DOHH2 (cell line): Measurements from ENCODE around the gene C4BPB.
A peak's percentile ranks its signal among the peaks of the same experiment; 100 is the strongest.

Source experiments
- H3F3A ChIP-seq: fragments of 200-600 bp; sonication (generic), shearing (Covaris generic); 2 replicates; pipeline ENCODE4 v1.6.0; 2016; ENCODE audit warnings: antibody characterized with exemption, mild to moderate bottlenecking; ENCODE audit not compliant: control insufficient read depth, insufficient read depth
- H3K27ac ChIP-seq: fragments of 200-600 bp; sonication (generic); 2 replicates; pipeline ENCODE4 v1.5.1; 2014; ENCODE audit warnings: low read depth, mild to moderate bottlenecking, low read length, moderate library complexity
- H3K27me3 ChIP-seq: fragments of 200-600 bp; sonication (generic); 2 replicates; pipeline ENCODE4 v1.6.1; 2014; ENCODE audit warnings: mild to moderate bottlenecking, low read length, mixed read lengths; ENCODE audit not compliant: control insufficient read depth
- H3K36me3 ChIP-seq: fragments of 200-600 bp; sonication (generic); 2 replicates; pipeline ENCODE4 v1.6.1; 2014; ENCODE audit warnings: mild to moderate bottlenecking, low read length, moderate library complexity, mixed read lengths; ENCODE audit not compliant: control insufficient read depth
- H3K4me1 ChIP-seq: fragments of 200-600 bp; sonication (generic); 2 replicates; pipeline ENCODE4 v1.6.1; 2014; ENCODE audit warnings: mild to moderate bottlenecking, low read length, mixed read lengths; ENCODE audit not compliant: control insufficient read depth
- H3K4me2 ChIP-seq: fragments of 200-600 bp; sonication (generic); 2 replicates; pipeline ENCODE4 v1.6.0; 2014; ENCODE audit warnings: mild to moderate bottlenecking, low read length, moderate library complexity
- H3K4me3 ChIP-seq: fragments of 200-600 bp; sonication (generic); 2 replicates; pipeline ENCODE4 v1.5.1; 2014; ENCODE audit warnings: mild to moderate bottlenecking, low read length, mixed read lengths
- H3K79me2 ChIP-seq: fragments of 200-600 bp; sonication (generic); 2 replicates; pipeline ENCODE4 v1.6.1; 2014; ENCODE audit warnings: mild to moderate bottlenecking, low read length, mixed read lengths; ENCODE audit not compliant: control insufficient read depth
- H3K9me2 ChIP-seq: fragments of 200-600 bp; sonication (generic); replicated peaks from 2 replicates; pipeline ENCODE4 v1.6.1; 2014; ENCODE audit warnings: mild to moderate bottlenecking, low read length, mixed read lengths; ENCODE audit not compliant: control insufficient read depth
- H3K9me3 ChIP-seq: fragments of 200-600 bp; sonication (generic); 2 replicates; pipeline ENCODE4 v1.6.1; 2014; ENCODE audit warnings: antibody characterized with exemption, low read length, mixed read lengths; ENCODE audit not compliant: control insufficient read depth, insufficient read depth
- H4K20me1 ChIP-seq: fragments of 200-600 bp; sonication (generic); 2 replicates; pipeline ENCODE4 v1.6.0; 2014; ENCODE audit warnings: low read depth, mild to moderate bottlenecking, antibody characterized with exemption, low read length, moderate library complexity; ENCODE audit not compliant: control insufficient read depth, insufficient read depth
- EZH2phosphoT487 ChIP-seq: fragments of 200-600 bp; sonication (generic); IDR thresholded peaks from 2 replicates; pipeline ENCODE4 v1.6.1; 2017; ENCODE audit warnings: borderline replicate concordance, mild to moderate bottlenecking, antibody characterized with exemption, low read length, moderate library complexity, mixed read lengths
- TF ChIP-seq, protein P1 (sequence below): fragments of 200-600 bp; sonication (generic); IDR thresholded peaks from one replicate; pipeline ENCODE4 v1.5.1; 2014; ENCODE audit warnings: antibody characterized with exemption, mild to moderate bottlenecking, low read depth, low read length; ENCODE audit not compliant: poor library complexity, severe bottlenecking

Gene C4BPB

DNA sequence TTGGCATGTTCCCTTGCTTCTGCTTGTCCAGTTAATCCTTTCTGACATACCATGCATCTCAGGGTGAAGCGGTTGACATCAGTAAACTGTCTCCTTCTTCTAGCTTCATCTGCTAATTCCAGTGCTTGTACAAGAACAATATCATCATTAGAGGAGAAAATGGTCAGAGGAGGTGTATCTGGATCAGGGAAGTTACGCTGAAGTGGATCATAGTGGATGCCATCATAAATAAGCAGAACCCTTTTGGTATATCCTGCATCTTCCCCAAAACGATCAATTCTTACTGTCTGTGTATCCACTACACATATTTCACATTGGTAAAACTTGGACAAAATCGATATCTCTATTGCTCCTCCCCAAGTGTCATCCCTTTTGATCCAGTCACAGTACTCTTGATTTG, 39.6 kb upstream of the C4BPB start:
- no peak for TF ChIP-seq EZH2phosphoT487
- TF ChIP-seq, protein P1, sequence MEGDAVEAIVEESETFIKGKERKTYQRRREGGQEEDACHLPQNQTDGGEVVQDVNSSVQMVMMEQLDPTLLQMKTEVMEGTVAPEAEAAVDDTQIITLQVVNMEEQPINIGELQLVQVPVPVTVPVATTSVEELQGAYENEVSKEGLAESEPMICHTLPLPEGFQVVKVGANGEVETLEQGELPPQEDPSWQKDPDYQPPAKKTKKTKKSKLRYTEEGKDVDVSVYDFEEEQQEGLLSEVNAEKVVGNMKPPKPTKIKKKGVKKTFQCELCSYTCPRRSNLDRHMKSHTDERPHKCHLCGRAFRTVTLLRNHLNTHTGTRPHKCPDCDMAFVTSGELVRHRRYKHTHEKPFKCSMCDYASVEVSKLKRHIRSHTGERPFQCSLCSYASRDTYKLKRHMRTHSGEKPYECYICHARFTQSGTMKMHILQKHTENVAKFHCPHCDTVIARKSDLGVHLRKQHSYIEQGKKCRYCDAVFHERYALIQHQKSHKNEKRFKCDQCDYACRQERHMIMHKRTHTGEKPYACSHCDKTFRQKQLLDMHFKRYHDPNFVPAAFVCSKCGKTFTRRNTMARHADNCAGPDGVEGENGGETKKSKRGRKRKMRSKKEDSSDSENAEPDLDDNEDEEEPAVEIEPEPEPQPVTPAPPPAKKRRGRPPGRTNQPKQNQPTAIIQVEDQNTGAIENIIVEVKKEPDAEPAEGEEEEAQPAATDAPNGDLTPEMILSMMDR, result no peak
- Histone ChIP-seq H3K36me3 (peaks cover 36% of the 10 kb centered on the region), H3K4me3 (no peak overlapping the region), H3K4me1 (peaks cover 15% of the 10 kb centered on the region), H3K27me3 (peaks cover 30% of the 10 kb centered on the region), H4K20me1 (peaks cover 3% of the 10 kb centered on the region; the same call in 1 of the 2 replicates), H3K4me2 (no peak overlapping the region), H3K9me2 (no peaks in the 10 kb centered on the region), H3K27ac (no peak overlapping the region), H3K9me3 (peaks cover 4% of the 10 kb centered on the region; the same call in 1 of the 2 replicates), H3F3A (peaks cover 4% of the 10 kb centered on the region; the same call in 1 of the 2 replicates), H3K79me2 (peaks cover 49% of the 10 kb centered on the region)

- Histone ChIP-seq H3K27ac (no peak overlapping the region), H3K4me2 (peak overlapping the region; percentile 79), H3K79me2 (peaks cover 49% of the 10 kb centered on the region), H3K4me3 (peak overlapping the region; percentile 88), H3K4me1 (peaks cover 15% of the 10 kb centered on the region), H3K27me3 (peaks cover 30% of the 10 kb centered on the region), H3K9me3 (peaks cover 4% of the 10 kb centered on the region; the same call in 1 of the 2 replicates), H3K36me3 (peaks cover 36% of the 10 kb centered on the region), H3F3A (peaks cover 4% of the 10 kb centered on the region; the same call in 1 of the 2 replicates), H3K9me2 (no peaks in the 10 kb centered on the region), H4K20me1 (peaks cover 3% of the 10 kb centered on the region; the same call in 1 of the 2 replicates)
- TF ChIP-seq EZH2phosphoT487, result no peak
- TF ChIP-seq, protein P1, result no peak
Observed at GRCh38 chr1:207049514-207049913, 39.1 kb upstream of the C4BPB start.

- Histone ChIP-seq H3K9me2 (no peaks in the 10 kb centered on the region), H3K79me2 (peaks cover 49% of the 10 kb centered on the region), H3K4me1 (peaks cover 17% of the 10 kb centered on the region), H3K27me3 (peaks cover 35% of the 10 kb centered on the region), H3K4me2 (peak overlapping the region; percentile 79), H3F3A (peaks cover 4% of the 10 kb centered on the region; the same call in 1 of the 2 replicates), H4K20me1 (peaks cover 3% of the 10 kb centered on the region; the same call in 1 of the 2 replicates), H3K27ac (peak overlapping the region; percentile 18; the same call in 1 of the 2 replicates), H3K36me3 (peaks cover 34% of the 10 kb centered on the region), H3K9me3 (peaks cover 4% of the 10 kb centered on the region; the same call in 1 of the 2 replicates), H3K4me3 (peak overlapping the region; percentile 88)
- TF ChIP-seq EZH2phosphoT487, result no peak
- TF ChIP-seq, protein P1, result peak; percentile 84
Observed at GRCh38 chr1:207049974-207050391, 38.7 kb upstream of the C4BPB start.
